ENCODE results near the gene MYNN. TPM values are rescaled to one million over a fixed set of nuclear protein-coding genes. Genes with fewer than 3 reads are reported as not detected.

MYNN gene
- total and polyA plus RNA-seq, 9 donors = 17.2 to 23.4 (median 19.6) TPM

- peak overlapping the region; percentile 96 for H3K4me3 ChIP-seq (ENCODE audit: low read length)
- H3K9me3 ChIP-seq (replicated peaks; ENCODE audit: control insufficient read depth, low read depth, low read length) = no peaks in the 10 kb centered on the region
- DNase-seq = peak; percentile 94
- H3K4me1 ChIP-seq (ENCODE audit: control insufficient read depth, insufficient read depth, low read length) = peaks cover 5% of the 10 kb centered on the region
- 0% methylated on average over 3 of the region's 15 CpGs for WGBS (ENCODE audit: insufficient coverage)
- peaks cover 11% of the 10 kb centered on the region for H3K36me3 ChIP-seq (ENCODE audit: control insufficient read depth, insufficient read depth, low read length)
- peak overlapping the region; percentile 99 for H3K27ac ChIP-seq (ENCODE audit: low read length)
- H3K27me3 ChIP-seq (ENCODE audit: control insufficient read depth, insufficient read depth, low read length) = no peaks in the 10 kb centered on the region
These were observed 795 bp upstream of the MYNN start for GRCh38 chr3:169772305-169772896.

GRCh38 chr3:169774186-169774585 lies 990 bp downstream of the MYNN start:
- Histone ChIP-seq H3K27me3 (ENCODE audit: control insufficient read depth, insufficient read depth, low read length) (no peaks in the 10 kb centered on the region), H3K4me1 (ENCODE audit: control insufficient read depth, insufficient read depth, low read length) (peaks cover 5% of the 10 kb centered on the region), H3K4me3 (ENCODE audit: low read length) (peak overlapping the region; percentile 96), H3K27ac (ENCODE audit: low read length) (peak overlapping the region; percentile 99), H3K9me3 (replicated peaks; ENCODE audit: control insufficient read depth, low read depth, low read length) (no peaks in the 10 kb centered on the region), H3K36me3 (ENCODE audit: control insufficient read depth, insufficient read depth, low read length) (peaks cover 19% of the 10 kb centered on the region)
- WGBS (ENCODE audit: insufficient coverage) = 89% methylated on average over 2 of the region's 5 CpGs
- no peak for DNase-seq

DNA sequence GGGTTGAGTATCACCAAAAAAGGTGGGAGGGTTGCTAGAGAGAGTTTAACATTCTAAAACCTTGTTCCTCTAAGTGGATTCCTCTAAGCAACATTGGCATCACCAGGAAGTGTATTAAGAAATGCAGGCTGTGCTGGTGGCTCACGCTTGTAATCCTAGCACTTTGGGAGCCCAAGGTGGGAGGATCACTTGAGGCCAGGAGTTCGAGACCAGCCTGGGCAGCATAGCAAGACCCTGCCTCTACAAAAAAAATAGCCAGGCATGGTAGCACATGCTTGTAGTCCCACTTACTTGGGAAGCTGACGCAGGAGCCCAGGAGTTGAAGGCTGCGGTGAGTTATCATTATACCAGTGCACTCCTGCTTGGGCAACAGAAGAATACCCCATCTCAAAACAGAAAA lies 4.6 kb downstream of the MYNN start:
- no peak overlapping the region for H3K27ac ChIP-seq (ENCODE audit: low read length)
- 94% methylated on average over 4 of the region's 4 CpGs for WGBS (ENCODE audit: insufficient coverage)
- no peaks in the 10 kb centered on the region for H3K9me3 ChIP-seq (replicated peaks; ENCODE audit: control insufficient read depth, low read depth, low read length)
- H3K36me3 ChIP-seq (ENCODE audit: control insufficient read depth, insufficient read depth, low read length) = peaks cover 38% of the 10 kb centered on the region
- H3K4me3 ChIP-seq (ENCODE audit: low read length) = no peak overlapping the region
- H3K4me1 ChIP-seq (ENCODE audit: control insufficient read depth, insufficient read depth, low read length) = peaks cover 5% of the 10 kb centered on the region
- no peaks in the 10 kb centered on the region for H3K27me3 ChIP-seq (ENCODE audit: control insufficient read depth, insufficient read depth, low read length)
- DNase-seq = no peak

- H3K27me3 ChIP-seq (ENCODE audit: control insufficient read depth, insufficient read depth, low read length) = no peaks in the 10 kb centered on the region
- H3K36me3 ChIP-seq (ENCODE audit: control insufficient read depth, insufficient read depth, low read length) = peaks cover 38% of the 10 kb centered on the region
- no peak overlapping the region for H3K27ac ChIP-seq (ENCODE audit: low read length)
- H3K9me3 ChIP-seq (replicated peaks; ENCODE audit: control insufficient read depth, low read depth, low read length) = no peaks in the 10 kb centered on the region
- DNase-seq = no peak
- H3K4me3 ChIP-seq (ENCODE audit: low read length) = no peak overlapping the region
- H3K4me1 ChIP-seq (ENCODE audit: control insufficient read depth, insufficient read depth, low read length) = no peaks in the 10 kb centered on the region
- 80% methylated on average over 2 of the region's 2 CpGs for WGBS (ENCODE audit: insufficient coverage)
These were observed 7.5 kb downstream of the MYNN start for GRCh38 chr3:169780742-169781141.

DNA sequence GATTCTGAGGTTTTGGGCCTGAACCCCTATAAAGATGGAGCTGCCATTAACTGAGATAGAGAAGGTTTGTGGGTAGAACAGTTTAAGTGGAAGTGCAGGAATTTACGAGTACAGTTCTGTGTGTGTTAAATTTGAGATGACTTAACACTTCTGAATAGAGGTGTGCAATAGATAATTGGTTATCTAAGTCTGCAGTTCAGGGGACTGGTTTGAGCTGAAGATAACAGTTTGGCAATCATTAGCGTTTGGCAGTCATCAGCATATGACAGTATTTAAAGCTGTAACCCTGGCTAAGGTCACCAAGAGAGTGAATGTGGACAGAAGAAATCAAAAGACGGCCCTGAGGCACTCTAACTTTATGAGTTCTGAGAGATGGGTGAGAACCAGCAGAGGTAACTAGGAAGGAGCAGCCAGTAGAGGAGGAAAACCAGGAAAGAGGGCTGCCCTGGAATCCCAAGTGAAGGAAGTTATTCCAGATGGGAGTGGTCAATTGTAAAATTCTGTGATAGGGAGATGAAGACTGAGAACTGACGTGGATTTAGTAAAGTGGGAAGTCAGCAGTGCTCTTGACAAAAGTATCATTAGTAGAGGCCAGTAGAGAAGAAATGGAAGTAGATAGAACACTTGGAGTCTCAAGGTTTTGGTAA lies 8.1 kb downstream of the MYNN start:
- no peaks in the 10 kb centered on the region for H3K4me1 ChIP-seq (ENCODE audit: control insufficient read depth, insufficient read depth, low read length)
- H3K27me3 ChIP-seq (ENCODE audit: control insufficient read depth, insufficient read depth, low read length) = no peaks in the 10 kb centered on the region
- H3K4me3 ChIP-seq (ENCODE audit: low read length) = no peak overlapping the region
- DNase-seq = no peak
- 85% methylated on average over 4 of the region's 4 CpGs for WGBS (ENCODE audit: insufficient coverage)
- no peaks in the 10 kb centered on the region for H3K9me3 ChIP-seq (replicated peaks; ENCODE audit: control insufficient read depth, low read depth, low read length)
- peaks cover 37% of the 10 kb centered on the region for H3K36me3 ChIP-seq (ENCODE audit: control insufficient read depth, insufficient read depth, low read length)
- no peak overlapping the region for H3K27ac ChIP-seq (ENCODE audit: low read length)

- Histone ChIP-seq H3K27me3 (ENCODE audit: control insufficient read depth, insufficient read depth, low read length) (no peaks in the 10 kb centered on the region), H3K4me3 (ENCODE audit: low read length) (no peak overlapping the region), H3K27ac (ENCODE audit: low read length) (no peak overlapping the region), H3K4me1 (ENCODE audit: control insufficient read depth, insufficient read depth, low read length) (no peaks in the 10 kb centered on the region), H3K9me3 (replicated peaks; ENCODE audit: control insufficient read depth, low read depth, low read length) (no peaks in the 10 kb centered on the region), H3K36me3 (ENCODE audit: control insufficient read depth, insufficient read depth, low read length) (peaks cover 21% of the 10 kb centered on the region)
- WGBS (ENCODE audit: insufficient coverage) = no CpG with 5 or more reads among the region's 4 CpGs
- DNase-seq = no peak
These were observed 13.9 kb downstream of the MYNN start for GRCh38 chr3:169787120-169787519.

- no peaks in the 10 kb centered on the region for H3K9me3 ChIP-seq (replicated peaks; ENCODE audit: control insufficient read depth, low read depth, low read length)
- H3K36me3 ChIP-seq (ENCODE audit: control insufficient read depth, insufficient read depth, low read length) = peaks cover 19% of the 10 kb centered on the region
- DNase-seq = no peak
- no peaks in the 10 kb centered on the region for H3K27me3 ChIP-seq (ENCODE audit: control insufficient read depth, insufficient read depth, low read length)
- whole genome bisulfite sequencing (ENCODE audit: insufficient coverage) = no CpG with 5 or more reads among the region's 1 CpG
- H3K27ac ChIP-seq (ENCODE audit: low read length) = no peak overlapping the region
- H3K4me1 ChIP-seq (ENCODE audit: control insufficient read depth, insufficient read depth, low read length) = no peaks in the 10 kb centered on the region
- no peak overlapping the region for H3K4me3 ChIP-seq (ENCODE audit: low read length)
These were observed 14.6 kb downstream of the MYNN start for GRCh38 chr3:169787791-169788190.

- no peaks in the 10 kb centered on the region for H3K9me3 ChIP-seq (replicated peaks; ENCODE audit: control insufficient read depth, low read depth, low read length)
- no peak overlapping the region for H3K4me3 ChIP-seq (ENCODE audit: low read length)
- H3K27me3 ChIP-seq (ENCODE audit: control insufficient read depth, insufficient read depth, low read length) = no peaks in the 10 kb centered on the region
- H3K4me1 ChIP-seq (ENCODE audit: control insufficient read depth, insufficient read depth, low read length) = no peaks in the 10 kb centered on the region
- DNase-seq = no peak
- H3K36me3 ChIP-seq (ENCODE audit: control insufficient read depth, insufficient read depth, low read length) = peaks cover 21% of the 10 kb centered on the region
- no peak overlapping the region for H3K27ac ChIP-seq (ENCODE audit: low read length)
These were observed 17.0 kb downstream of the MYNN start for GRCh38 chr3:169790219-169790618.

DNA sequence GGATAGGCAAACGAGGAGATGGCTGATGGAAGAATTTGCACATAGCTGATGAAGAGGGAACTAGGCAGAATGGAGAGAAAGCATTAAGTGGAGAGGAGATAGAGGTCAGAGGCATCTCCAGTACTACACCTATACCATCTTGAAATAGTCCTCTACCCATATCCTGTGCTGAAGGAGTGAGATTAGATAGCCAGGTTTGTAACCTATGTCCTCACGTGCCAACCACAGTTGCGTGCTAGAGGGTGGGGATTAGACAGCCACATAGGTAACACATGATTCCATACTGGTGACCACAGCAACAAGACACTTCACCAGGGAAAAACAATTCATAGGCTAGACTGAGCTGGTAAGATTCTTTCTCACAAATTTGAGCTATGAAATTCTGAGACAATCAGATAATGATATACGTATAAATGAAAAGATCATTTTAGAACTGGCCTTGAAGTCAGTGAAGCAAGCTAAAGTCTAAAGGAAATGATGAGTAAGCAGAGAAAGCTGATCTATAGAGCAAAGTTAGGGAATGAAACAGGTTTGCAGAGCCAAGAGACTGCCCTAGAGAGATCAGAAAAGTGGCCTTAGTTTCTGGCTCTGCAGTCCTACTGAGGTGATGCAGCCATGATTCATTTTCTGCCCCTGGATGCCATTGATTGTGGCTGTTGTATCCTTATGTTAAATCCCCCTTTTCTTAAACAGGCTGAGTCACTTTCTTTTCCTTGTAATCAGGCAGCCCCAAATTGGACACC lies 17.7 kb downstream of the MYNN start:
- H3K27me3 ChIP-seq (ENCODE audit: control insufficient read depth, insufficient read depth, low read length) = no peaks in the 10 kb centered on the region
- no peak overlapping the region for H3K27ac ChIP-seq (ENCODE audit: low read length)
- H3K4me1 ChIP-seq (ENCODE audit: control insufficient read depth, insufficient read depth, low read length) = no peaks in the 10 kb centered on the region
- H3K9me3 ChIP-seq (replicated peaks; ENCODE audit: control insufficient read depth, low read depth, low read length) = no peaks in the 10 kb centered on the region
- no peak overlapping the region for H3K4me3 ChIP-seq (ENCODE audit: low read length)
- H3K36me3 ChIP-seq (ENCODE audit: control insufficient read depth, insufficient read depth, low read length) = peaks cover 16% of the 10 kb centered on the region
- DNase-seq = no peak
- 86% methylated on average over 2 of the region's 4 CpGs for WGBS (ENCODE audit: insufficient coverage)

DNA sequence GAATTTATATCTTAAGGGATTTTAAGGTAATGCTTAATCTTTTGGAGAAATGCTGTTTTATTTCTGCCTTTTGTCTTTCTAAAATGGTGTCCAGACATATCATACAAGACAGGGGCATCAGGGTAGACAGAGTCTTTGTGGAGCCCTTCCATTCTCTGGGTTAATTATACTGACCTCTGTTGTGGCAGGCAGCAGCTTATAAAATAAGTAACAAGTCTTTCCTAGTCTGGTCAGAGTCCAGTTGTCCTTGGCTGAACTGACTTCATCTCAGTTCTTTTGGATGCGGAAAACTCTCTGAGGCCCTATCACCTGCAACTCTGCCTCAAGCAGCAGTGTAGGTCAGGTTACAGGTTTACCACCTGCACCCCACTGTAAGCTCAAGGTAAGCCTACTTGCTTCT lies 19.2 kb downstream of the MYNN start:
- Histone ChIP-seq H3K27ac (ENCODE audit: low read length) (no peak overlapping the region), H3K27me3 (ENCODE audit: control insufficient read depth, insufficient read depth, low read length) (no peaks in the 10 kb centered on the region), H3K4me3 (ENCODE audit: low read length) (no peak overlapping the region), H3K9me3 (replicated peaks; ENCODE audit: control insufficient read depth, low read depth, low read length) (no peaks in the 10 kb centered on the region), H3K4me1 (ENCODE audit: control insufficient read depth, insufficient read depth, low read length) (no peaks in the 10 kb centered on the region), H3K36me3 (ENCODE audit: control insufficient read depth, insufficient read depth, low read length) (peaks cover 12% of the 10 kb centered on the region)
- no peak for DNase-seq
- WGBS (ENCODE audit: insufficient coverage) = 83% methylated on average over 1 of the region's 1 CpG

All from muscle of leg (tissue), 11 donors.